Measurements from ENCODE around the gene JPH2.

JPH2 gene

GRCh38 chr20:44211177-44212039 lies 24.4 kb upstream of the JPH2 start:
- TF ChIP-seq SPI1 (IDR thresholded peaks at IDR 0.05; ENCODE audit: borderline replicate concordance, low read depth) = peak; percentile 60
- no peak for TF ChIP-seq POLR2AphosphoS5 (IDR thresholded peaks at IDR 0.05; ENCODE audit: low read depth)
- DNase-seq (ENCODE audit: low read depth in 1 of 2, low spot score in 1 of 2) = no peak
- H3K4me3 ChIP-seq (replicated peaks; ENCODE audit: insufficient read depth, low read length) = peak overlapping the region; percentile 96

GRCh38 chr20:44210406-44211176 lies 23.6 kb upstream of the JPH2 start, which contains the start of gene OSER1:
Gene OSER1, minus strand, starts transcription at chr20:44210771. Its CDS starts 3,814 bp downstream, at chr20:44206957.
- DNase-seq (ENCODE audit: low read depth in 1 of 2, low spot score in 1 of 2) = peak; percentile 98 to 99
- Histone ChIP-seq H3K4me3 (replicated peaks; ENCODE audit: insufficient read depth, low read length) (peak within 1 kb of the TSS; percentile 96), H3K27me3 (ENCODE audit: insufficient read depth, poor library complexity, severe bottlenecking) (no peaks in the 10 kb centered on the region), H3K27ac (replicated peaks) (peak within 1 kb of the TSS; percentile 92)
- TF ChIP-seq GABPA (IDR thresholded peaks at IDR 0.05; ENCODE audit: low read depth) (0 out of 2 replicates have a peak, but pooled peaks have one; percentile 13), CTCF (IDR thresholded peaks at IDR 0.05; ENCODE audit: insufficient read depth, low read length) (no peak), SPI1 (IDR thresholded peaks at IDR 0.05; ENCODE audit: borderline replicate concordance, low read depth) (peak; percentile 63; the same call in 1 of the 2 replicates), POLR2AphosphoS5 (IDR thresholded peaks at IDR 0.05; ENCODE audit: low read depth) (peak; percentile 83), REST (IDR thresholded peaks at IDR 0.05; ENCODE audit: insufficient replicate concordance, low read depth) (peak; percentile 44)

More at GRCh38 chr20:44211177-44212039, 24.4 kb upstream of the JPH2 start:
- H3K27me3 ChIP-seq (ENCODE audit: insufficient read depth, poor library complexity, severe bottlenecking) = no peaks in the 10 kb centered on the region
- H3K27ac ChIP-seq (replicated peaks) = peak overlapping the region; percentile 69

GRCh38 chr20:44209686-44210405 lies 22.9 kb upstream of the JPH2 start:
- Histone ChIP-seq H3K4me3 (replicated peaks; ENCODE audit: insufficient read depth, low read length) (peak overlapping the region; percentile 96), H3K27me3 (ENCODE audit: insufficient read depth, poor library complexity, severe bottlenecking) (no peaks in the 10 kb centered on the region), H3K27ac (replicated peaks) (peak overlapping the region; percentile 92)
- DNase-seq (ENCODE audit: low read depth in 1 of 2, low spot score in 1 of 2) = peak in 1 of 2 experiments; percentile 23
- TF ChIP-seq REST (IDR thresholded peaks at IDR 0.05; ENCODE audit: insufficient replicate concordance, low read depth) (peak; percentile 82), SPI1 (IDR thresholded peaks at IDR 0.05; ENCODE audit: borderline replicate concordance, low read depth) (no peak)

- H3K27ac ChIP-seq (replicated peaks) = no peak overlapping the region; the same call in 1 of the 2 replicates
Measured at GRCh38 chr20:44208770-44209169, 21.8 kb upstream of the JPH2 start.

More at GRCh38 chr20:44208770-44209169, 21.8 kb upstream of the JPH2 start:
- Histone ChIP-seq H3K27me3 (ENCODE audit: insufficient read depth, poor library complexity, severe bottlenecking) (no peaks in the 10 kb centered on the region), H3K4me3 (replicated peaks; ENCODE audit: insufficient read depth, low read length) (peak overlapping the region; percentile 96)
- DNase-seq (ENCODE audit: low read depth in 1 of 2, low spot score in 1 of 2) = no peak
- TF ChIP-seq CTCF (IDR thresholded peaks at IDR 0.05; ENCODE audit: insufficient read depth, low read length) (no peak), GABPA (IDR thresholded peaks at IDR 0.05; ENCODE audit: low read depth) (no peak), REST (IDR thresholded peaks at IDR 0.05; ENCODE audit: insufficient replicate concordance, low read depth) (no peak), SPI1 (IDR thresholded peaks at IDR 0.05; ENCODE audit: borderline replicate concordance, low read depth) (no peak), POLR2AphosphoS5 (IDR thresholded peaks at IDR 0.05; ENCODE audit: low read depth) (no peak)

Data from HL-60 (cell line).